SK-N-SH (cell line): ENCODE measurements around the gene MAN1B1. TPM values are rescaled to one million over a fixed set of nuclear protein-coding genes. Genes with fewer than 3 reads are reported as not detected.

Experiments used
- CTCF ChIA-PET: fragments of 300-600, 350-600 bp; formaldehyde crosslinking; extraction: SDS; loops from one replicate; lab custom pipeline; 2021; lab: Yijun Ruan, JAX
- POLR2A ChIA-PET: fragments of 350-600 bp; sonication (Branson Sonifier 250); formaldehyde crosslinking; extraction: SDS; loops from one replicate; lab custom pipeline; 2020; ENCODE audit warnings: antibody characterized with exemption, inconsistent platforms; lab: Yijun Ruan, JAX
- DNase-seq: peaks from one replicate; pipeline ENCODE4 v3.0.0; 2012
- H2AFZ ChIP-seq: fragments of 200-600 bp; sonication (generic); 2 replicates; pipeline ENCODE4 v1.8.1; 2016; ENCODE audit warnings: antibody characterized with exemption, mild to moderate bottlenecking, low read depth
- H3F3A ChIP-seq: fragments of 200-600 bp; sonication (generic); replicated peaks from 2 replicates; pipeline ENCODE3; 2016; ENCODE audit warnings: antibody characterized with exemption, mild to moderate bottlenecking; ENCODE audit not compliant: insufficient read depth
- H3K27ac ChIP-seq, 2 experiments: fragments of 200-500 bp in 1 of 2; fragments of 200-600 bp in 1 of 2; sonication (Bioruptor generic) in 1 of 2; sonication (generic), shearing (Covaris generic) in 1 of 2; 2 replicates each; pipeline versions ENCODE4 v1.5.1 to v1.6.1; 2014 to 2016; ENCODE audit warnings: low read depth in 2 of 2, inconsistent platforms in 1 of 2, low read length in 1 of 2, mild to moderate bottlenecking in 1 of 2, mixed read lengths in 1 of 2
- H3K27me3 ChIP-seq: fragments of 200-600 bp; sonication (generic), shearing (Covaris generic); 2 replicates; pipeline ENCODE4 v1.6.1; 2016; ENCODE audit warnings: mixed run types; ENCODE audit not compliant: insufficient read depth
- H3K36me3 ChIP-seq, 2 experiments: fragments of 200-500 bp in 1 of 2; fragments of 200-600 bp in 1 of 2; sonication (Bioruptor generic) in 1 of 2; sonication (generic) in 1 of 2; replicated peaks in 1 of 2; 2 replicates each; pipeline versions ENCODE3 to v1.5.1; 2014 to 2016; ENCODE audit warnings: low read length in 1 of 2, mild to moderate bottlenecking in 1 of 2; ENCODE audit not compliant: insufficient read depth in 2 of 2, control insufficient read depth in 1 of 2
- H3K4me1 ChIP-seq, 2 experiments: fragments of 200-500 bp in 1 of 2; fragments of 200-600 bp in 1 of 2; sonication (Bioruptor generic) in 1 of 2; sonication (generic), shearing (Covaris generic) in 1 of 2; 2 replicates each; pipeline versions ENCODE4 v1.5.1 to v1.6.1; 2014 to 2016; ENCODE audit warnings: low read depth in 1 of 2, low read length in 1 of 2, mixed run types in 1 of 2; ENCODE audit not compliant: insufficient read depth in 2 of 2, control insufficient read depth in 1 of 2
- H3K4me2 ChIP-seq: fragments of 200-600 bp; sonication (generic), shearing (Covaris generic); 2 replicates; pipeline ENCODE4 v1.6.1; 2017; ENCODE audit warnings: mixed run types
- H3K4me3 ChIP-seq, 2 experiments: fragments of 200-500 bp in 1 of 2; fragments of 200-600 bp in 1 of 2; sonication (Bioruptor generic) in 1 of 2; sonication (generic), shearing (Covaris generic) in 1 of 2; 2 replicates each; pipeline versions ENCODE4 v1.5.1 to v1.8.1; 2014 to 2016; ENCODE audit warnings: low read depth in 2 of 2, inconsistent platforms in 1 of 2, low read length in 1 of 2, mild to moderate bottlenecking in 1 of 2, mixed read lengths in 1 of 2, moderate library complexity in 1 of 2
- H3K79me2 ChIP-seq: fragments of 200-600 bp; sonication (generic); 2 replicates; pipeline ENCODE4 v1.8.1; 2017; ENCODE audit warnings: mild to moderate bottlenecking; ENCODE audit not compliant: insufficient read depth
- H3K9ac ChIP-seq: fragments of 200-600 bp; sonication (generic); 2 replicates; pipeline ENCODE4 v1.6.1; 2017; ENCODE audit warnings: mixed run types
- H3K9me2 ChIP-seq: fragments of 200-600 bp; sonication (generic); 2 replicates; pipeline ENCODE4 v1.6.1; 2017; ENCODE audit warnings: mixed run types
- H3K9me3 ChIP-seq: fragments of 200-600 bp; sonication (generic); 2 replicates; pipeline ENCODE4 v1.6.1; 2017; ENCODE audit warnings: mixed run types, mild to moderate bottlenecking, moderate library complexity
- H4K20me1 ChIP-seq: fragments of 200-600 bp; sonication (generic); 2 replicates; pipeline ENCODE4 v1.6.1; 2017; ENCODE audit warnings: mild to moderate bottlenecking, mixed run types; ENCODE audit not compliant: insufficient read depth
- EP300 ChIP-seq, 2 experiments: IDR thresholded peaks; 2 replicates each; pipeline versions ENCODE4 v1.4.0 to v1.6.1; 2012; ENCODE audit warnings: borderline replicate concordance in 1 of 2, low read depth in 1 of 2, low read length in 1 of 2
- EZH2phosphoT487 ChIP-seq: fragments of 200-600 bp; sonication (generic); IDR thresholded peaks from 2 replicates; pipeline ENCODE4 v1.6.1; 2017; ENCODE audit warnings: low read depth, mixed run types, mild to moderate bottlenecking, antibody characterized with exemption, moderate library complexity, borderline replicate concordance
- GATA2 ChIP-seq: sonication (generic); formaldehyde crosslinking; IDR thresholded peaks from 2 replicates; pipeline ENCODE4 v1.5.0; 2020; ENCODE audit warnings: mild to moderate bottlenecking, missing genetic modification reagents
- MAX ChIP-seq: IDR thresholded peaks from 2 replicates; pipeline ENCODE4 v1.4.0; 2012; ENCODE audit warnings: low read depth
- MEF2A ChIP-seq: IDR thresholded peaks from 2 replicates; pipeline ENCODE4 v1.4.0; 2012; ENCODE audit warnings: low read depth, borderline replicate concordance
- NFIC ChIP-seq: IDR thresholded peaks from 2 replicates; pipeline ENCODE4 v1.4.0; 2012; ENCODE audit warnings: borderline replicate concordance
- NRF1 ChIP-seq: IDR thresholded peaks from 2 replicates; pipeline ENCODE4 v1.6.1; 2012; ENCODE audit warnings: low read depth, mild to moderate bottlenecking, low read length
- RCOR1 ChIP-seq: fragments of 150-350 bp; IDR thresholded peaks from 2 replicates; pipeline ENCODE4 v1.6.1; 2017; ENCODE audit warnings: antibody characterized with exemption, low read length
- TEAD4 ChIP-seq: IDR thresholded peaks from 2 replicates; pipeline ENCODE4 v1.4.0; 2012; ENCODE audit warnings: mild to moderate bottlenecking, borderline replicate concordance; ENCODE audit not compliant: insufficient read depth
- whole genome bisulfite sequencing: methylation state at CpG from one replicate; pipeline ENCODE4 v1.1.6; 2017; ENCODE audit warnings: low lambda C conversion rate; 5-methylcytosine and 5-hydroxymethylcytosine counted together
- polyA plus RNA-seq, 3 experiments: library from polyadenylated mRNA; depleted of rRNA; stranded (reverse); fragments of >200 nt; gene quantifications; 2 replicates each; pipeline ENCODE4 v1.2.3, GENCODE V29; 2012
- TF ChIP-seq, protein P1 (sequence below): IDR thresholded peaks from 2 replicates; pipeline ENCODE4 v1.6.1; 2012; ENCODE audit warnings: mild to moderate bottlenecking, low read depth, low read length, moderate library complexity
- TF ChIP-seq, protein P2 (sequence below): IDR thresholded peaks from 2 replicates; pipeline ENCODE4 v1.4.0; 2012; ENCODE audit warnings: low read depth, borderline replicate concordance
- TF ChIP-seq, protein P3 (sequence below): fragments of 200-600 bp; sonication (generic); IDR thresholded peaks from 2 replicates; pipeline ENCODE4 v1.6.1; 2017; ENCODE audit warnings: antibody characterized with exemption, mild to moderate bottlenecking, moderate library complexity
- TF ChIP-seq, protein P4 (sequence below): fragments of 150-350 bp; IDR thresholded peaks from 2 replicates; pipeline ENCODE4 v1.6.1; 2016; ENCODE audit warnings: mild to moderate bottlenecking, low read depth, low read length

MAN1B1 gene
- polyA plus RNA-seq, 1 of the 3 experiments (the other 2 are of a cell fraction), result 57.8 TPM

DNA sequence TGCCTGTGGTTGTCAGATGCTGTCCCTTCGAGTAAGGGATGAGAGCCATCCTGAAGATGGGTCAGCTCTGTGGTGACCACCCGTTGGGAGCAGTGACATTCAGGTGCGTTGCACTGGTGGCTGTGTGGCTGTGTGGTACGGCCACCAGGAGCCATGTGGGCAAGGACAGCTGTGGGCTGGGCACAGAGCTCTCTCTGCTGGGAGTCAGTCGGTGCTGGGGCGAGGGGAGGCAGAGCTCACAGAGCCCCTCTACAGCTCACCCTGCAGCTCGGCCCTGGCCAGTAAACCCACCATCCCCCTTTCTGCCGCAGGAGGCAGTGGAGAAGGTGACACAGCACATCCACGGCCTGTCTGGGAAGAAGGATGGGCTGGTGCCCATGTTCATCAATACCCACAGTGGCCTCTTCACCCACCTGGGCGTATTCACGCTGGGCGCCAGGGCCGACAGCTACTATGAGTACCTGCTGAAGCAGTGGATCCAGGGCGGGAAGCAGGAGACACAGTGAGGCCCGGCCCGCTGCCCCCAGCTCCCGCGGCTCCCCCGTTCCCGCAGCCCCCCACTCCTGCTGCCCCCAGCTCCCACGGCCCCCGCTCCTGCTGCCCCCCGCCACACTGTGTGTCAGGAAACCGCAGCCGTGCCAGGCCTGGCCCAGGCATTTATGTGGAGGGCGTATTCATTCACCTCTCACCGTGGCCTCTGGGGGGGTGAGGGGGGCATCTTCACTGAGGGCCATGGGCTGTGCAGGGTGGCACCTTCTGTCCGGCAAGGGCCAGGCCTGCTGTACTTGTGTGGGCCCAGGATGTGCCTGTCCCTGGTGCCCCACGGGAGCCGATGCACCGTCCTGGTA lies 19.3 kb downstream of the MAN1B1 start:
- no peaks in the 10 kb centered on the region for H4K20me1 ChIP-seq
- no peak overlapping the region for H3K9ac ChIP-seq
- ChIA-PET CTCF (interaction anchor here (0.9 to 1.3 kb wide), 6 partner anchors 24 to 264 kb away, joined by 3 to 6 read pairs (median 4); partner anchors contain the start of genes AJM1, NPDC1 and RNF224), POLR2A (interaction anchor here (0.6 kb wide), 1 partner anchor 14 kb away, joined by 3 read pairs; no protein-coding TSS in a partner anchor)
- TF ChIP-seq, protein P1, sequence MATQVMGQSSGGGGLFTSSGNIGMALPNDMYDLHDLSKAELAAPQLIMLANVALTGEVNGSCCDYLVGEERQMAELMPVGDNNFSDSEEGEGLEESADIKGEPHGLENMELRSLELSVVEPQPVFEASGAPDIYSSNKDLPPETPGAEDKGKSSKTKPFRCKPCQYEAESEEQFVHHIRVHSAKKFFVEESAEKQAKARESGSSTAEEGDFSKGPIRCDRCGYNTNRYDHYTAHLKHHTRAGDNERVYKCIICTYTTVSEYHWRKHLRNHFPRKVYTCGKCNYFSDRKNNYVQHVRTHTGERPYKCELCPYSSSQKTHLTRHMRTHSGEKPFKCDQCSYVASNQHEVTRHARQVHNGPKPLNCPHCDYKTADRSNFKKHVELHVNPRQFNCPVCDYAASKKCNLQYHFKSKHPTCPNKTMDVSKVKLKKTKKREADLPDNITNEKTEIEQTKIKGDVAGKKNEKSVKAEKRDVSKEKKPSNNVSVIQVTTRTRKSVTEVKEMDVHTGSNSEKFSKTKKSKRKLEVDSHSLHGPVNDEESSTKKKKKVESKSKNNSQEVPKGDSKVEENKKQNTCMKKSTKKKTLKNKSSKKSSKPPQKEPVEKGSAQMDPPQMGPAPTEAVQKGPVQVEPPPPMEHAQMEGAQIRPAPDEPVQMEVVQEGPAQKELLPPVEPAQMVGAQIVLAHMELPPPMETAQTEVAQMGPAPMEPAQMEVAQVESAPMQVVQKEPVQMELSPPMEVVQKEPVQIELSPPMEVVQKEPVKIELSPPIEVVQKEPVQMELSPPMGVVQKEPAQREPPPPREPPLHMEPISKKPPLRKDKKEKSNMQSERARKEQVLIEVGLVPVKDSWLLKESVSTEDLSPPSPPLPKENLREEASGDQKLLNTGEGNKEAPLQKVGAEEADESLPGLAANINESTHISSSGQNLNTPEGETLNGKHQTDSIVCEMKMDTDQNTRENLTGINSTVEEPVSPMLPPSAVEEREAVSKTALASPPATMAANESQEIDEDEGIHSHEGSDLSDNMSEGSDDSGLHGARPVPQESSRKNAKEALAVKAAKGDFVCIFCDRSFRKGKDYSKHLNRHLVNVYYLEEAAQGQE, result no peak
- TF ChIP-seq RCOR1, result no peak
- no peak for TF ChIP-seq GATA2
- TF ChIP-seq, protein P2, sequence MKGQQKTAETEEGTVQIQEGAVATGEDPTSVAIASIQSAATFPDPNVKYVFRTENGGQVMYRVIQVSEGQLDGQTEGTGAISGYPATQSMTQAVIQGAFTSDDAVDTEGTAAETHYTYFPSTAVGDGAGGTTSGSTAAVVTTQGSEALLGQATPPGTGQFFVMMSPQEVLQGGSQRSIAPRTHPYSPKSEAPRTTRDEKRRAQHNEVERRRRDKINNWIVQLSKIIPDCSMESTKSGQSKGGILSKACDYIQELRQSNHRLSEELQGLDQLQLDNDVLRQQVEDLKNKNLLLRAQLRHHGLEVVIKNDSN, result no peak
- TF ChIP-seq MEF2A, result no peak
- TF ChIP-seq NRF1, result no peak
- no peak for TF ChIP-seq EZH2phosphoT487
- TF ChIP-seq NFIC, result no peak
- no peaks in the 10 kb centered on the region for H3K4me1 ChIP-seq
- H3K4me3 ChIP-seq, result no peak overlapping the region
- H3K27ac ChIP-seq, result no peak overlapping the region
- H3K79me2 ChIP-seq, result no peaks in the 10 kb centered on the region
- peaks cover 25 to 80% of the 10 kb centered on the region in 2 experiments for H3K36me3 ChIP-seq
- 94% methylated on average over 14 of the region's 31 CpGs for WGBS
- no peak overlapping the region for H2AFZ ChIP-seq
- H3K9me3 ChIP-seq, result no peaks in the 10 kb centered on the region
- no peak overlapping the region for H3K4me2 ChIP-seq
- no peaks in the 10 kb centered on the region for H3K27me3 ChIP-seq
- no peaks in the 10 kb centered on the region for H3K9me2 ChIP-seq
- DNase-seq, result no peak
- H3F3A ChIP-seq, result peaks cover 9% of the 10 kb centered on the region

GRCh38 chr9:137106662-137107250 lies 20.0 kb downstream of the MAN1B1 start:
- peaks cover 18 to 75% of the 10 kb centered on the region in 2 experiments for H3K36me3 ChIP-seq
- no peaks in the 10 kb centered on the region for H3K27me3 ChIP-seq
- no peak overlapping the region for H2AFZ ChIP-seq
- H3K4me3 ChIP-seq, result no peak overlapping the region
- H3K9me3 ChIP-seq, result no peaks in the 10 kb centered on the region
- TF ChIP-seq EZH2phosphoT487 (no peak), MEF2A (no peak), TEAD4 (no peak), MAX (no peak), EP300 (IDR thresholded peaks at IDR 0.05; ENCODE audit: borderline replicate concordance in 1 of 2, low read depth in 1 of 2, low read length in 1 of 2) (no peak)
- TF ChIP-seq, protein P3, sequence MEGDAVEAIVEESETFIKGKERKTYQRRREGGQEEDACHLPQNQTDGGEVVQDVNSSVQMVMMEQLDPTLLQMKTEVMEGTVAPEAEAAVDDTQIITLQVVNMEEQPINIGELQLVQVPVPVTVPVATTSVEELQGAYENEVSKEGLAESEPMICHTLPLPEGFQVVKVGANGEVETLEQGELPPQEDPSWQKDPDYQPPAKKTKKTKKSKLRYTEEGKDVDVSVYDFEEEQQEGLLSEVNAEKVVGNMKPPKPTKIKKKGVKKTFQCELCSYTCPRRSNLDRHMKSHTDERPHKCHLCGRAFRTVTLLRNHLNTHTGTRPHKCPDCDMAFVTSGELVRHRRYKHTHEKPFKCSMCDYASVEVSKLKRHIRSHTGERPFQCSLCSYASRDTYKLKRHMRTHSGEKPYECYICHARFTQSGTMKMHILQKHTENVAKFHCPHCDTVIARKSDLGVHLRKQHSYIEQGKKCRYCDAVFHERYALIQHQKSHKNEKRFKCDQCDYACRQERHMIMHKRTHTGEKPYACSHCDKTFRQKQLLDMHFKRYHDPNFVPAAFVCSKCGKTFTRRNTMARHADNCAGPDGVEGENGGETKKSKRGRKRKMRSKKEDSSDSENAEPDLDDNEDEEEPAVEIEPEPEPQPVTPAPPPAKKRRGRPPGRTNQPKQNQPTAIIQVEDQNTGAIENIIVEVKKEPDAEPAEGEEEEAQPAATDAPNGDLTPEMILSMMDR, result no peak
- TF ChIP-seq, protein P4, sequence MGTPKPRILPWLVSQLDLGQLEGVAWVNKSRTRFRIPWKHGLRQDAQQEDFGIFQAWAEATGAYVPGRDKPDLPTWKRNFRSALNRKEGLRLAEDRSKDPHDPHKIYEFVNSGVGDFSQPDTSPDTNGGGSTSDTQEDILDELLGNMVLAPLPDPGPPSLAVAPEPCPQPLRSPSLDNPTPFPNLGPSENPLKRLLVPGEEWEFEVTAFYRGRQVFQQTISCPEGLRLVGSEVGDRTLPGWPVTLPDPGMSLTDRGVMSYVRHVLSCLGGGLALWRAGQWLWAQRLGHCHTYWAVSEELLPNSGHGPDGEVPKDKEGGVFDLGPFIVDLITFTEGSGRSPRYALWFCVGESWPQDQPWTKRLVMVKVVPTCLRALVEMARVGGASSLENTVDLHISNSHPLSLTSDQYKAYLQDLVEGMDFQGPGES, result no peak
- TF ChIP-seq, all 33 proteins: peak for 0
- no peaks in the 10 kb centered on the region for H3K4me1 ChIP-seq
- POLR2A ChIA-PET, result interaction anchor here (0.6 to 1.2 kb wide), 2 partner anchors 15 to 120 kb away, joined by 3 to 5 read pairs; partner anchors contain the start of gene RNF224
- no peak overlapping the region for H3K9ac ChIP-seq
- no peak for DNase-seq
- peaks cover 7% of the 10 kb centered on the region for H3F3A ChIP-seq
- no peaks in the 10 kb centered on the region for H4K20me1 ChIP-seq
- CTCF ChIA-PET, result interaction anchor here (1.1 to 2.9 kb wide), 4 partner anchors 40 to 264 kb away, joined by 3 to 11 read pairs (median 4); partner anchors contain the start of genes AJM1 and NPDC1
- H3K9me2 ChIP-seq, result no peaks in the 10 kb centered on the region
- no peak overlapping the region for H3K27ac ChIP-seq
- H3K4me2 ChIP-seq, result no peak overlapping the region
- no peaks in the 10 kb centered on the region for H3K79me2 ChIP-seq
- 95% methylated on average over 13 of the region's 27 CpGs for WGBS
